Measurements from ENCODE around the gene FCRL2. TPM values are rescaled to one million over a fixed set of nuclear protein-coding genes. Genes with fewer than 3 reads are reported as not detected.

Gene FCRL2
- total RNA-seq, 2 donors from 2014 or later, result not detected

GRCh38 chr1:157724537-157725220, 52.3 kb downstream of the FCRL2 start:
- Histone ChIP-seq H3K9me3 (ENCODE audit: control insufficient read depth, low read length) (peaks cover 20% of the 10 kb centered on the region), H3K36me3 (ENCODE audit: control insufficient read depth, insufficient read depth, low read length) (no peaks in the 10 kb centered on the region), H3K9ac (ENCODE audit: extremely low read depth, low read length, poor library complexity, severe bottlenecking) (no peak overlapping the region), H3K4me1 (ENCODE audit: control insufficient read depth, insufficient read depth, low read length) (no peaks in the 10 kb centered on the region), H3K27ac (ENCODE audit: low read depth, low read length) (no peak overlapping the region), H3K27me3 (ENCODE audit: control insufficient read depth, insufficient read depth, low read length, poor library complexity, severe bottlenecking) (no peaks in the 10 kb centered on the region), H3K4me3 (ENCODE audit: low read length) (no peak overlapping the region)
- H3K9me3 Mint-ChIP-seq, result peaks cover 30% of the 10 kb centered on the region
- H3K36me3 Mint-ChIP-seq (ENCODE audit: low read depth), result no peaks in the 10 kb centered on the region
- H3K4me3 Mint-ChIP-seq, result no peak overlapping the region
- TF ChIP-seq, protein P1, sequence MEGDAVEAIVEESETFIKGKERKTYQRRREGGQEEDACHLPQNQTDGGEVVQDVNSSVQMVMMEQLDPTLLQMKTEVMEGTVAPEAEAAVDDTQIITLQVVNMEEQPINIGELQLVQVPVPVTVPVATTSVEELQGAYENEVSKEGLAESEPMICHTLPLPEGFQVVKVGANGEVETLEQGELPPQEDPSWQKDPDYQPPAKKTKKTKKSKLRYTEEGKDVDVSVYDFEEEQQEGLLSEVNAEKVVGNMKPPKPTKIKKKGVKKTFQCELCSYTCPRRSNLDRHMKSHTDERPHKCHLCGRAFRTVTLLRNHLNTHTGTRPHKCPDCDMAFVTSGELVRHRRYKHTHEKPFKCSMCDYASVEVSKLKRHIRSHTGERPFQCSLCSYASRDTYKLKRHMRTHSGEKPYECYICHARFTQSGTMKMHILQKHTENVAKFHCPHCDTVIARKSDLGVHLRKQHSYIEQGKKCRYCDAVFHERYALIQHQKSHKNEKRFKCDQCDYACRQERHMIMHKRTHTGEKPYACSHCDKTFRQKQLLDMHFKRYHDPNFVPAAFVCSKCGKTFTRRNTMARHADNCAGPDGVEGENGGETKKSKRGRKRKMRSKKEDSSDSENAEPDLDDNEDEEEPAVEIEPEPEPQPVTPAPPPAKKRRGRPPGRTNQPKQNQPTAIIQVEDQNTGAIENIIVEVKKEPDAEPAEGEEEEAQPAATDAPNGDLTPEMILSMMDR (conservative IDR thresholded peaks at IDR 0.05), result no peak
- no peaks in the 10 kb centered on the region for H3K27me3 Mint-ChIP-seq (ENCODE audit: insufficient read depth)
- 78 to 90% methylated on average over 1 to 2 of the region's 2 CpGs for WGBS, 2 experiments (ENCODE audit: insufficient coverage in 1 of 2, insufficient read length in 1 of 2)
- no peak overlapping the region for H3K27ac Mint-ChIP-seq
- H3K4me1 Mint-ChIP-seq, result no peaks in the 10 kb centered on the region
- no peak for DNase-seq

- H3K27ac Mint-ChIP-seq, result no peak overlapping the region
- Histone ChIP-seq H3K36me3 (ENCODE audit: control insufficient read depth, insufficient read depth, low read length) (no peaks in the 10 kb centered on the region), H3K4me3 (ENCODE audit: low read length) (no peak overlapping the region), H3K27ac (ENCODE audit: low read depth, low read length) (no peak overlapping the region), H3K9ac (ENCODE audit: extremely low read depth, low read length, poor library complexity, severe bottlenecking) (no peak overlapping the region), H3K9me3 (ENCODE audit: control insufficient read depth, low read length) (peaks cover 20% of the 10 kb centered on the region), H3K27me3 (ENCODE audit: control insufficient read depth, insufficient read depth, low read length, poor library complexity, severe bottlenecking) (no peaks in the 10 kb centered on the region), H3K4me1 (ENCODE audit: control insufficient read depth, insufficient read depth, low read length) (no peaks in the 10 kb centered on the region)
- H3K36me3 Mint-ChIP-seq (ENCODE audit: low read depth), result no peaks in the 10 kb centered on the region
- H3K4me1 Mint-ChIP-seq, result no peaks in the 10 kb centered on the region
- no peak overlapping the region for H3K4me3 Mint-ChIP-seq
- DNase-seq, result no peak
- TF ChIP-seq, protein P1 (conservative IDR thresholded peaks at IDR 0.05), result no peak
- 93 to 100% methylated on average over 1 to 2 of the region's 2 CpGs for WGBS, 2 experiments (ENCODE audit: insufficient coverage in 1 of 2, insufficient read length in 1 of 2)
- H3K9me3 Mint-ChIP-seq, result peaks cover 33% of the 10 kb centered on the region
- no peaks in the 10 kb centered on the region for H3K27me3 Mint-ChIP-seq (ENCODE audit: insufficient read depth)
Measured at GRCh38 chr1:157723157-157723556, 53.8 kb downstream of the FCRL2 start.

- Mint-ChIP-seq H3K27ac (no peak overlapping the region), H3K4me1 (no peaks in the 10 kb centered on the region), H3K9me3 (peaks cover 33% of the 10 kb centered on the region), H3K27me3 (ENCODE audit: insufficient read depth) (no peaks in the 10 kb centered on the region), H3K36me3 (ENCODE audit: low read depth) (no peaks in the 10 kb centered on the region), H3K4me3 (no peak overlapping the region)
- H3K27me3 ChIP-seq (ENCODE audit: control insufficient read depth, insufficient read depth, low read length, poor library complexity, severe bottlenecking), result no peaks in the 10 kb centered on the region
- TF ChIP-seq, protein P1 (conservative IDR thresholded peaks at IDR 0.05), result no peak
- H3K4me3 ChIP-seq (ENCODE audit: low read length), result no peak overlapping the region
- peaks cover 20% of the 10 kb centered on the region for H3K9me3 ChIP-seq (ENCODE audit: control insufficient read depth, low read length)
- no peak overlapping the region for H3K9ac ChIP-seq (ENCODE audit: extremely low read depth, low read length, poor library complexity, severe bottlenecking)
- H3K4me1 ChIP-seq (ENCODE audit: control insufficient read depth, insufficient read depth, low read length), result no peaks in the 10 kb centered on the region
- no peak for DNase-seq
- no peaks in the 10 kb centered on the region for H3K36me3 ChIP-seq (ENCODE audit: control insufficient read depth, insufficient read depth, low read length)
- 100% methylated on average over 1 of the region's 1 CpG; no CpG with 5 or more reads in 1 of the 2 experiments for WGBS, 2 experiments (ENCODE audit: insufficient coverage in 1 of 2, insufficient read length in 1 of 2)
- no peak overlapping the region for H3K27ac ChIP-seq (ENCODE audit: low read depth, low read length)
Measured at GRCh38 chr1:157721985-157722384, 54.9 kb downstream of the FCRL2 start.

Measured in endodermal cell (in vitro differentiated cells).